Activated T-helper 1 cell treated with anti-CD3 and anti-CD28 coated beads, Interleukin-2, amount 50 U/mL, for 16 hours (primary cell): ENCODE measurements around the gene ASTE1.
"Not testable (repeated sequence)": the region's sequence is repeated elsewhere in the genome, so short reads cannot be mapped to it uniquely, and the experiment has no call there.

ENCODE experiments used
- DNase-seq, 2 donors: peaks; one replicate each; pipeline ENCODE4 v3.0.0-alpha.2; 2020; ENCODE audit warnings: low read depth in 1 of 2, low spot score in 1 of 2

ASTE1 gene

GRCh38 chr3:131026321-131027151 lies at the start of gene ASTE1, which contains the start of gene NEK11:
Gene ASTE1 (minus strand): TSS chr3:131026825. CDS start chr3:131025306, 1,519 bp downstream.
Gene NEK11 (plus strand): TSS chr3:131026877. CDS start chr3:131029709, 2,832 bp downstream.
- DNase-seq = peak; percentile 84

GRCh38 chr3:131075632-131076328 lies 49.2 kb upstream of the ASTE1 start:
- DNase-seq = no peak

- no peak for DNase-seq
Measured at GRCh38 chr3:131072845-131073244, 46.2 kb upstream of the ASTE1 start.

GRCh38 chr3:131072099-131072559 lies 45.5 kb upstream of the ASTE1 start:
- no peak for DNase-seq

GRCh38 chr3:131067983-131068382 lies 41.4 kb upstream of the ASTE1 start:
- no peak for DNase-seq

GRCh38 chr3:131053043-131053859 lies 26.6 kb upstream of the ASTE1 start:
- DNase-seq = no peak

- DNase-seq = no peak
Measured at GRCh38 chr3:131050001-131050400, 23.4 kb upstream of the ASTE1 start.

GRCh38 chr3:131048030-131048429 lies 21.4 kb upstream of the ASTE1 start:
- DNase-seq = no peak

GRCh38 chr3:131047582-131047981 lies 21.0 kb upstream of the ASTE1 start:
- DNase-seq = no peak

GRCh38 chr3:131042271-131042985 lies 15.8 kb upstream of the ASTE1 start:
- not testable (repeated sequence) for DNase-seq

GRCh38 chr3:131038326-131038725 lies 11.7 kb upstream of the ASTE1 start:
- no peak for DNase-seq

GRCh38 chr3:131036986-131037385 lies 10.4 kb upstream of the ASTE1 start:
- DNase-seq = no peak

GRCh38 chr3:131036200-131036816 lies 9.7 kb upstream of the ASTE1 start:
- no peak for DNase-seq

GRCh38 chr3:131033480-131034080 lies 7.0 kb upstream of the ASTE1 start:
- no peak for DNase-seq

- no peak for DNase-seq
Measured at GRCh38 chr3:131031660-131032059, 5.0 kb upstream of the ASTE1 start.

- no peak for DNase-seq
Measured at GRCh38 chr3:131028844-131029243, 2.2 kb upstream of the ASTE1 start.

- no peak for DNase-seq
Measured at GRCh38 chr3:131025539-131025938, 1.1 kb downstream of the ASTE1 start.

GRCh38 chr3:131020122-131020693 lies 6.4 kb downstream of the ASTE1 start:
- DNase-seq = no peak

- DNase-seq = no peak
Measured at GRCh38 chr3:131018970-131019369, 7.7 kb downstream of the ASTE1 start.
